ENCODE data around the gene ANKRD9. TPM values are rescaled to one million over a fixed set of nuclear protein-coding genes. Genes with fewer than 3 reads are reported as not detected.

ANKRD9 gene
- total RNA-seq, 1 experiment from 2014 or later: 29.8 TPM

- no peak for TF ChIP-seq CTCF (conservative IDR thresholded peaks at IDR 0.05)
- Mint-ChIP-seq H3K4me1 (peaks cover 8 to 11% of the 10 kb centered on the region in 2 experiments), H3K36me3 (ENCODE audit: insufficient read depth in 1 of 3, low read depth in 3 of 3) (no peaks in the 10 kb centered on the region), H3K9me3 (no peaks in the 10 kb centered on the region), H3K4me3 (no peak overlapping the region), H3K27me3 (ENCODE audit: low read depth) (no peaks in the 10 kb centered on the region), H3K27ac (no peak overlapping the region)
- Histone ChIP-seq H3K56ac (ENCODE audit: insufficient read length, low read depth, low read length) (no peak overlapping the region), H3K4me2 (ENCODE audit: insufficient read depth, insufficient read length, low read length) (no peak overlapping the region), H3K79me1 (ENCODE audit: insufficient read depth, low read depth, low read length, poor library complexity, severe bottlenecking) (no peaks in the 10 kb centered on the region), H2BK12ac (ENCODE audit: insufficient read length, low read depth, low read length) (no peak overlapping the region), H3K4me1 (ENCODE audit: insufficient read depth, low read length) (no peaks in the 10 kb centered on the region), H2AFZ (ENCODE audit: low read length) (no peak overlapping the region), H2BK120ac (ENCODE audit: low read depth, low read length, poor library complexity, severe bottlenecking) (no peak overlapping the region), H4K91ac (ENCODE audit: insufficient read length, low read depth, low read length) (no peak overlapping the region), H2BK5ac (ENCODE audit: insufficient read length, low read length) (no peak overlapping the region), H3K18ac (ENCODE audit: insufficient read length, low read depth, low read length) (no peak overlapping the region), H4K8ac (replicated peaks; ENCODE audit: insufficient read length, low read depth, low read length) (no peak overlapping the region), H3K27ac (ENCODE audit: insufficient read length, low read depth, low read length) (no peak overlapping the region), H2BK20ac (ENCODE audit: low read depth, low read length, poor library complexity, severe bottlenecking) (no peak overlapping the region), H3K4ac (ENCODE audit: low read depth, low read length) (no peak overlapping the region), H3K23me2 (ENCODE audit: insufficient read length, low read depth, low read length, poor library complexity, severe bottlenecking) (no peaks in the 10 kb centered on the region), H4K5ac (ENCODE audit: insufficient read length, low read depth, low read length) (no peak overlapping the region), H3K14ac (ENCODE audit: insufficient read depth, low read length) (no peak overlapping the region), H4K20me1 (ENCODE audit: control insufficient read depth, insufficient read depth, insufficient read length) (no peaks in the 10 kb centered on the region), H2BK15ac (ENCODE audit: low read depth, low read length) (no peak overlapping the region), H2AK5ac (ENCODE audit: insufficient read length, low read length) (no peak overlapping the region), H3K9ac (ENCODE audit: extremely low read depth, insufficient read length, low read length) (no peak overlapping the region), H3K9me3 (ENCODE audit: control insufficient read depth, low read depth, low read length) (no peaks in the 10 kb centered on the region), H3T11ph (ENCODE audit: low read length) (no peak overlapping the region), H3K79me2 (ENCODE audit: insufficient read depth, low read length) (no peaks in the 10 kb centered on the region), H3K23ac (ENCODE audit: insufficient read length, low read depth, low read length) (no peak overlapping the region), H3K27me3 (ENCODE audit: insufficient read depth, low read length) (no peaks in the 10 kb centered on the region)
- DNase-seq: no peak
- WGBS (ENCODE audit: extremely low coverage, insufficient read length, low lambda C conversion rate): no CpG with 5 or more reads among the region's 15 CpGs
These were observed 28.5 kb upstream of the ANKRD9 start for GRCh38 chr14:102537981-102538601.

All from H9 (cell line).